ENCODE results near the gene CDA. TPM values are rescaled to one million over a fixed set of nuclear protein-coding genes. Genes with fewer than 3 reads are reported as not detected.

The CDA gene
- total and polyA plus RNA-seq, 9 donors: 1.2 to 5.3 (median 2.0) TPM; not detected in 2

- WGBS, 3 donors: 1 to 2% (median 1%) methylated on average over 63 to 93 of the region's 93 CpGs
- TF ChIP-seq EP300 (IDR thresholded peaks at IDR 0.05) (no peak), POLR2A (IDR thresholded peaks at IDR 0.05) (no peak), CTCF (IDR thresholded peaks at IDR 0.05) (peak; percentile 95 to 97 (median 97))
- H3K27me3 ChIP-seq: no peaks in the 10 kb centered on the region
- intact Hi-C loops (cut with DNase I): loop anchor here in 1 of 4 donors (2.0 kb wide), 1 partner anchor 111 kb away; no protein-coding TSS in a partner anchor
- peak within 1 kb of the TSS; percentile 59 to 86 for H3K27ac ChIP-seq
- H3K4me3 ChIP-seq: peak within 1 kb of the TSS; percentile 77
- H3K4me1 ChIP-seq (ENCODE audit: insufficient read depth): peaks cover 4% of the 10 kb centered on the region
- DNase-seq: peak; percentile 74 to 93 (median 80)
- no peaks in the 10 kb centered on the region for H3K36me3 ChIP-seq
- no peaks in the 10 kb centered on the region for H3K9me3 ChIP-seq
Measured at GRCh38 chr1:20633190-20634064, 44.5 kb downstream of the CDA start, which contains the start of gene PINK1. Gene PINK1 (plus strand): TSS chr1:20633458. CDS start chr1:20633549, 91 bp downstream.

- no peak for DNase-seq
- Histone ChIP-seq H3K9me3 (no peaks in the 10 kb centered on the region), H3K4me3 (peak overlapping the region; percentile 77), H3K36me3 (no peaks in the 10 kb centered on the region), H3K27me3 (no peaks in the 10 kb centered on the region), H3K27ac (peak overlapping the region in 1 of 2 donors; percentile 86), H3K4me1 (ENCODE audit: insufficient read depth) (peaks cover 4% of the 10 kb centered on the region)
- WGBS, 3 donors: 1 to 3% (median 2%) methylated on average over 11 of the region's 11 CpGs
- no peak for TF ChIP-seq POLR2A (IDR thresholded peaks at IDR 0.05)
- no peak for TF ChIP-seq EP300 (IDR thresholded peaks at IDR 0.05)
- no peak for TF ChIP-seq CTCF (IDR thresholded peaks at IDR 0.05)
- intact Hi-C loops (cut with DNase I): loop anchor here in 1 of 4 donors (2.0 kb wide), 1 partner anchor 111 kb away; no protein-coding TSS in a partner anchor
Measured at GRCh38 chr1:20634065-20634593, 45.2 kb downstream of the CDA start.

GRCh38 chr1:20634594-20635084 is 45.7 kb downstream of the CDA start:
- no peak for DNase-seq
- H3K27me3 ChIP-seq: no peaks in the 10 kb centered on the region
- H3K27ac ChIP-seq: no peak overlapping the region
- peaks cover 4% of the 10 kb centered on the region for H3K4me1 ChIP-seq (ENCODE audit: insufficient read depth)
- peak overlapping the region; percentile 77 for H3K4me3 ChIP-seq
- WGBS, 3 donors: 10 to 20% (median 15%) methylated on average over 4 of the region's 4 CpGs
- H3K9me3 ChIP-seq: no peaks in the 10 kb centered on the region
- TF ChIP-seq CTCF (IDR thresholded peaks at IDR 0.05): no peak
- H3K36me3 ChIP-seq: no peaks in the 10 kb centered on the region
- intact Hi-C loops (cut with DNase I): loop anchor here in 2 of 4 donors (2.0 to 5.0 kb wide), 2 partner anchors 112 kb away; no protein-coding TSS in a partner anchor

- intact Hi-C loops (cut with DNase I): loop anchor here in 1 of 4 donors (5.0 kb wide), 1 partner anchor 115 kb away; no protein-coding TSS in a partner anchor
- no peak overlapping the region for H3K27ac ChIP-seq
- H3K9me3 ChIP-seq: no peaks in the 10 kb centered on the region
- no peak for DNase-seq
- peaks cover 4% of the 10 kb centered on the region for H3K4me1 ChIP-seq (ENCODE audit: insufficient read depth)
- no peaks in the 10 kb centered on the region for H3K27me3 ChIP-seq
- H3K4me3 ChIP-seq: no peak overlapping the region
- TF ChIP-seq EP300 (IDR thresholded peaks at IDR 0.05) (no peak), POLR2A (IDR thresholded peaks at IDR 0.05) (no peak), CTCF (IDR thresholded peaks at IDR 0.05) (no peak)
- no peaks in the 10 kb centered on the region for H3K36me3 ChIP-seq
- 84 to 91% (median 84%) methylated on average over 8 of the region's 8 CpGs for WGBS, 3 donors
Measured at GRCh38 chr1:20636785-20637347, 48.0 kb downstream of the CDA start.
